ENCODE data around the gene PPP1R14D.
A peak's percentile ranks its signal among the peaks of the same experiment; 100 is the strongest.

PPP1R14D gene

GRCh38 chr15:40845036-40845435, 16.5 kb upstream of the PPP1R14D start:
- Histone ChIP-seq H3K27ac (replicated peaks) (peak overlapping the region; percentile 48), H3K4me3 (replicated peaks; ENCODE audit: insufficient read depth, low read length) (peak overlapping the region; percentile 45), H3K27me3 (ENCODE audit: insufficient read depth, poor library complexity, severe bottlenecking) (peaks cover 4% of the 10 kb centered on the region)
- TF ChIP-seq SPI1 (IDR thresholded peaks at IDR 0.05; ENCODE audit: borderline replicate concordance, low read depth): no peak
- TF ChIP-seq GABPA (IDR thresholded peaks at IDR 0.05; ENCODE audit: low read depth): no peak
- no peak for TF ChIP-seq POLR2AphosphoS5 (IDR thresholded peaks at IDR 0.05; ENCODE audit: low read depth)
- TF ChIP-seq REST (IDR thresholded peaks at IDR 0.05; ENCODE audit: insufficient replicate concordance, low read depth): no peak
- no peak for TF ChIP-seq CTCF (IDR thresholded peaks at IDR 0.05; ENCODE audit: insufficient read depth, low read length)
- DNase-seq (ENCODE audit: low read depth in 1 of 2, low spot score in 1 of 2): peak in 1 of 2 experiments; percentile 75

- peak in 1 of 2 experiments; percentile 75 for DNase-seq (ENCODE audit: low read depth in 1 of 2, low spot score in 1 of 2)
- peaks cover 4% of the 10 kb centered on the region for H3K27me3 ChIP-seq (ENCODE audit: insufficient read depth, poor library complexity, severe bottlenecking)
- peak overlapping the region; percentile 48 for H3K27ac ChIP-seq (replicated peaks)
- TF ChIP-seq CTCF (IDR thresholded peaks at IDR 0.05; ENCODE audit: insufficient read depth, low read length): no peak
- no peak for TF ChIP-seq SPI1 (IDR thresholded peaks at IDR 0.05; ENCODE audit: borderline replicate concordance, low read depth)
- TF ChIP-seq POLR2AphosphoS5 (IDR thresholded peaks at IDR 0.05; ENCODE audit: low read depth): no peak
- TF ChIP-seq GABPA (IDR thresholded peaks at IDR 0.05; ENCODE audit: low read depth): no peak
- no peak for TF ChIP-seq REST (IDR thresholded peaks at IDR 0.05; ENCODE audit: insufficient replicate concordance, low read depth)
- H3K4me3 ChIP-seq (replicated peaks; ENCODE audit: insufficient read depth, low read length): peak overlapping the region; percentile 45
Measured at GRCh38 chr15:40844696-40845030, 16.2 kb upstream of the PPP1R14D start.

GRCh38 chr15:40843885-40844695, 15.6 kb upstream of the PPP1R14D start, which contains the start of gene SPINT1:
TSS of gene SPINT1 (plus strand) at chr15:40844048. CDS start at chr15:40844555, 507 bp downstream.
- TF ChIP-seq SPI1 (IDR thresholded peaks at IDR 0.05; ENCODE audit: borderline replicate concordance, low read depth) (peak; percentile 52; the same call in 1 of the 2 replicates), POLR2AphosphoS5 (IDR thresholded peaks at IDR 0.05; ENCODE audit: low read depth) (no peak)
- H3K27ac ChIP-seq (replicated peaks): peak within 1 kb of the TSS; percentile 48
- peak in 1 of 2 experiments; percentile 40 for DNase-seq (ENCODE audit: low read depth in 1 of 2, low spot score in 1 of 2)
- peaks cover 4% of the 10 kb centered on the region for H3K27me3 ChIP-seq (ENCODE audit: insufficient read depth, poor library complexity, severe bottlenecking)
- H3K4me3 ChIP-seq (replicated peaks; ENCODE audit: insufficient read depth, low read length): peak within 1 kb of the TSS; percentile 45

GRCh38 chr15:40843261-40843884, 14.9 kb upstream of the PPP1R14D start:
- Histone ChIP-seq H3K27ac (replicated peaks) (no peak overlapping the region), H3K27me3 (ENCODE audit: insufficient read depth, poor library complexity, severe bottlenecking) (peaks cover 4% of the 10 kb centered on the region), H3K4me3 (replicated peaks; ENCODE audit: insufficient read depth, low read length) (no peak overlapping the region)
- TF ChIP-seq CTCF (IDR thresholded peaks at IDR 0.05; ENCODE audit: insufficient read depth, low read length) (no peak), SPI1 (IDR thresholded peaks at IDR 0.05; ENCODE audit: borderline replicate concordance, low read depth) (no peak), GABPA (IDR thresholded peaks at IDR 0.05; ENCODE audit: low read depth) (no peak), REST (IDR thresholded peaks at IDR 0.05; ENCODE audit: insufficient replicate concordance, low read depth) (no peak), POLR2AphosphoS5 (IDR thresholded peaks at IDR 0.05; ENCODE audit: low read depth) (no peak)
- no peak for DNase-seq (ENCODE audit: low read depth in 1 of 2, low spot score in 1 of 2)

All from HL-60 (cell line).